A673 (cell line): ENCODE results near the gene ZNF646. TPM values are rescaled to one million over a fixed set of nuclear protein-coding genes. Genes with fewer than 3 reads are reported as not detected.

Experiments
- BruUV-seq: library from RNA; stranded (reverse); fragments of 400-500 nt; replicated peaks from 2 replicates; lab custom pipeline; 2021; lab: Mats Ljungman, UMichigan
- CTCF ChIA-PET: fragments of 300-600 bp; sonication (Branson Sonifier 250); formaldehyde crosslinking; loops from one replicate; lab custom pipeline; 2022; ENCODE audit warnings: antibody characterized with exemption; lab: Charles Lee
- POLR2A ChIA-PET: fragments of 300-600 bp; sonication (Branson Sonifier 250); formaldehyde crosslinking; loops from one replicate; lab custom pipeline; 2022; ENCODE audit warnings: antibody characterized with exemption; ENCODE audit not compliant: low non-redundant PET; lab: Charles Lee
- DNase-seq: peaks from one replicate; pipeline ENCODE4 v3.0.0-alpha.2; 2015; ENCODE audit warnings: low spot score
- H3K27ac ChIP-seq: fragments of 200-600 bp; sonication (generic); 2 replicates; pipeline ENCODE4 v1.5.1; 2016; ENCODE audit warnings: mixed run types, low read depth, mild to moderate bottlenecking, mixed read lengths, antibody characterized with exemption, low read length; ENCODE audit not compliant: poor library complexity, severe bottlenecking
- H3K27me3 ChIP-seq: fragments of 200-600 bp; sonication (generic); replicated peaks from 2 replicates; pipeline ENCODE4 v1.6.1; 2017; ENCODE audit warnings: mixed run types, low read depth, mild to moderate bottlenecking, mixed read lengths, antibody characterized with exemption, low read length; ENCODE audit not compliant: insufficient read depth, poor library complexity
- H3K36me3 ChIP-seq: fragments of 200-600 bp; sonication (generic); 2 replicates; pipeline ENCODE4 v1.6.1; 2016; ENCODE audit warnings: mixed run types, mild to moderate bottlenecking, mixed read lengths, antibody characterized with exemption, low read length; ENCODE audit not compliant: insufficient read depth, poor library complexity, severe bottlenecking
- H3K4me1 ChIP-seq: fragments of 200-600 bp; sonication (generic); 2 replicates; pipeline ENCODE4 v1.6.1; 2017; ENCODE audit warnings: mixed run types, mild to moderate bottlenecking, mixed read lengths, antibody characterized with exemption, low read length; ENCODE audit not compliant: insufficient read depth, poor library complexity, severe bottlenecking
- H3K4me3 ChIP-seq: fragments of 200-600 bp; sonication (generic); 2 replicates; pipeline ENCODE4 v1.5.1; 2016; ENCODE audit warnings: low read depth, mixed run types, mild to moderate bottlenecking, mixed read lengths, low read length; ENCODE audit not compliant: poor library complexity, severe bottlenecking
- H3K9me3 ChIP-seq: fragments of 200-600 bp; sonication (generic); 2 replicates; pipeline ENCODE4 v1.6.1; 2016; ENCODE audit warnings: mixed run types, low read depth, mild to moderate bottlenecking, mixed read lengths, antibody characterized with exemption, low read length; ENCODE audit not compliant: poor library complexity, severe bottlenecking
- CTCF ChIP-seq: fragments of 300-800, 200-600 bp; sonication (generic); conservative IDR thresholded peaks from 2 replicates; pipeline ENCODE4 v1.5.1; 2017; ENCODE audit warnings: low read depth, mild to moderate bottlenecking, antibody characterized with exemption, low read length, moderate library complexity, mixed read lengths
- EZH2 ChIP-seq: fragments of 200-600 bp; sonication (generic); IDR thresholded peaks from 2 replicates; pipeline ENCODE4 v1.6.1; 2017; ENCODE audit warnings: borderline replicate concordance, low read depth, mild to moderate bottlenecking, mixed read lengths, antibody characterized with exemption, low read length; ENCODE audit not compliant: poor library complexity, severe bottlenecking
- intact Hi-C: fragments of 100-400 bp; cut with micrococcal nuclease; formaldehyde crosslinking; loops from one replicate; pipeline ENCODE4 v1.10.0; 2022; ENCODE audit not compliant: unreplicated experiment
- total RNA-seq: library from RNA; stranded (reverse); gene quantifications from 2 replicates; pipeline ENCODE4 v1.2.3, GENCODE V29; 2021

The ZNF646 gene
- total RNA-seq, 1 experiment from 2014 or later: 26.6 TPM

GRCh38 chr16:31083556-31083955, 9.3 kb downstream of the ZNF646 start:
- Histone ChIP-seq H3K4me1 (no peaks in the 10 kb centered on the region), H3K4me3 (no peak overlapping the region), H3K36me3 (peaks cover 31% of the 10 kb centered on the region), H3K9me3 (no peaks in the 10 kb centered on the region), H3K27me3 (no peaks in the 10 kb centered on the region), H3K27ac (no peak overlapping the region)
- intact Hi-C loops: loop anchor here (10.0 kb wide), 1 partner anchor 791 kb away; the partner anchor contains the start of gene ZNF267
- CTCF ChIA-PET: no interaction called here
- no peak for DNase-seq
- TF ChIP-seq EZH2 (no peak), CTCF (no peak)
- POLR2A ChIA-PET: interaction anchor here (0.6 kb wide), 1 partner anchor 18 kb away, joined by 4 read pairs; no protein-coding TSS in a partner anchor
- no TSS peak for BruUV-seq

GRCh38 chr16:31083981-31084380, 9.8 kb downstream of the ZNF646 start:
- BruUV-seq: no TSS peak
- intact Hi-C loops: loop anchor here (10.0 kb wide), 1 partner anchor 791 kb away; the partner anchor contains the start of gene ZNF267
- H3K9me3 ChIP-seq: no peaks in the 10 kb centered on the region
- no peak overlapping the region for H3K4me3 ChIP-seq
- DNase-seq: no peak
- H3K4me1 ChIP-seq: no peaks in the 10 kb centered on the region
- POLR2A ChIA-PET: no interaction called here
- H3K36me3 ChIP-seq: peaks cover 27% of the 10 kb centered on the region
- no peak overlapping the region for H3K27ac ChIP-seq
- CTCF ChIA-PET: no interaction called here
- H3K27me3 ChIP-seq: no peaks in the 10 kb centered on the region
- TF ChIP-seq CTCF (no peak), EZH2 (no peak)

DNA sequence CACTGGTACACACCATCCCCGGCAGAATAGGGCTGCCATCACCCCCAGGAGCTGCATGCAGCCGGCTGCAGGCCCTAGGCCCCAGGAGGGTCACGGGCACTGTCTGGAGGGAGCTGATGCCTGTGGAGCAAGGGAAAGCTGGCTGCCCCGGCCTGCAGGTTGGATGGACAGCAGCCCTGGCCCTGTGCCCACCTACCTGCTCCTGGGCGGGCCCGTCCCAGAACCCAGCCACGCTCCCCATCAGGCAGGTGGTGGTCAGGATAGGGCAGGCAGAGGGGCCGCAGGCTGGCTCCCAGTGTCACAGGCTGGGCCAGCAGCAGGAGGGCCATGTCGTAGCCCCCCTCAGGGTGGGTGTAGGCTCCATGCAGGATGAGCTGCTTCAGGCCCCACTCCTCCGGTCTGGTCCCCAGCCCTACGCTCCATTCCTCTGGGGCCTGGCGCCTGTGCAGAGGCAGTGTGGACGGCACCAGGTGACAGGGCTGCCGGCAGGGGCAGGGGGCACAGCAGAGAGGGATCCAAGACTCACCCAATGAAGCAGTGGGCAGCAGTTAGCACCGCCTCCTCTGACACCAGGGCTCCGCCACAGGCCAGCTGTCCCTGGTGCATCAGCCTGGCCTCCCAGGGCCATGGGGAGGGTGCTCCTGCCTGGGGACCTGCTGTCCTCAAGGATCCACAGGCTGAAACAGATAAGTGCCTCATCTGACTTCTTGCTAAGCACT, 10.5 kb downstream of the ZNF646 start:
- H3K9me3 ChIP-seq: no peaks in the 10 kb centered on the region
- intact Hi-C loops: loop anchor here (10.0 kb wide), 1 partner anchor 790 kb away; the partner anchor contains the start of gene ZNF267

More for the DNA sequence above, 10.5 kb downstream of the ZNF646 start:
- CTCF ChIA-PET: no interaction called here
- no peak for DNase-seq
- no peak overlapping the region for H3K27ac ChIP-seq
- peaks cover 23% of the 10 kb centered on the region for H3K36me3 ChIP-seq
- no peaks in the 10 kb centered on the region for H3K27me3 ChIP-seq
- no peak overlapping the region for H3K4me3 ChIP-seq
- POLR2A ChIA-PET: no interaction called here
- no peak for TF ChIP-seq EZH2
- no peak for TF ChIP-seq CTCF
- BruUV-seq: no TSS peak
- no peaks in the 10 kb centered on the region for H3K4me1 ChIP-seq
